ENCODE results near the gene MEX3A. TPM values are rescaled to one million over a fixed set of nuclear protein-coding genes. Genes with fewer than 3 reads are reported as not detected.

The MEX3A gene
- total and polyA plus RNA-seq, 9 donors: 3.5 to 12.4 (median 9.1) TPM

- Histone ChIP-seq H3K4me1 (ENCODE audit: insufficient read depth) (peaks cover 62% of the 10 kb centered on the region), H3K9me3 (no peaks in the 10 kb centered on the region), H3K27me3 (no peaks in the 10 kb centered on the region), H3K4me3 (peak overlapping the region; percentile 4), H3K27ac (peak overlapping the region; percentile 95 to 99), H3K36me3 (no peaks in the 10 kb centered on the region)
- peak in 1 of 5 donors; percentile 43 for DNase-seq
- intact Hi-C loops (cut with DNase I): no loop called here
- 49 to 56% (median 54%) methylated on average over 17 of the region's 17 CpGs for WGBS, 3 donors
- no peak for TF ChIP-seq CTCF (IDR thresholded peaks at IDR 0.05)
- TF ChIP-seq POLR2A (IDR thresholded peaks at IDR 0.05): no peak
- TF ChIP-seq EP300 (IDR thresholded peaks at IDR 0.05): no peak
Measured at GRCh38 chr1:156124557-156125483, 42.6 kb upstream of the MEX3A start.

GRCh38 chr1:156123356-156124196 is 41.3 kb upstream of the MEX3A start:
- 19 to 27% (median 21%) methylated on average over 14 of the region's 14 CpGs for WGBS, 3 donors
- Histone ChIP-seq H3K27me3 (no peaks in the 10 kb centered on the region), H3K4me3 (peak overlapping the region; percentile 38), H3K36me3 (no peaks in the 10 kb centered on the region), H3K4me1 (ENCODE audit: insufficient read depth) (peaks cover 61% of the 10 kb centered on the region), H3K9me3 (no peaks in the 10 kb centered on the region), H3K27ac (peak overlapping the region; percentile 95 to 99)
- TF ChIP-seq POLR2A (IDR thresholded peaks at IDR 0.05) (peak; percentile 54), CTCF (IDR thresholded peaks at IDR 0.05) (peak in 2 of 3 donors; percentile 9 to 13), EP300 (IDR thresholded peaks at IDR 0.05) (peak; percentile 26)
- intact Hi-C loops (cut with DNase I): no loop called here
- peak; percentile 95 to 97 (median 96) for DNase-seq

- WGBS, 3 donors: 3 to 4% (median 3%) methylated on average over 14 of the region's 14 CpGs
- Histone ChIP-seq H3K4me3 (peak overlapping the region; percentile 38), H3K36me3 (no peaks in the 10 kb centered on the region), H3K27me3 (no peaks in the 10 kb centered on the region), H3K9me3 (no peaks in the 10 kb centered on the region), H3K4me1 (ENCODE audit: insufficient read depth) (peaks cover 64% of the 10 kb centered on the region), H3K27ac (peak overlapping the region; percentile 95 to 99)
- peak; percentile 91 to 94 (median 91) for DNase-seq
- TF ChIP-seq EP300 (IDR thresholded peaks at IDR 0.05) (peak; percentile 11), POLR2A (IDR thresholded peaks at IDR 0.05) (peak; percentile 54), CTCF (IDR thresholded peaks at IDR 0.05) (no peak)
- intact Hi-C loops (cut with DNase I): no loop called here
Measured at GRCh38 chr1:156122519-156123355, 40.5 kb upstream of the MEX3A start.

GRCh38 chr1:156122086-156122485 is 39.8 kb upstream of the MEX3A start:
- Histone ChIP-seq H3K4me3 (peak overlapping the region; percentile 38), H3K36me3 (no peaks in the 10 kb centered on the region), H3K9me3 (no peaks in the 10 kb centered on the region), H3K4me1 (ENCODE audit: insufficient read depth) (peaks cover 64% of the 10 kb centered on the region), H3K27me3 (no peaks in the 10 kb centered on the region), H3K27ac (peak overlapping the region; percentile 95 to 99)
- intact Hi-C loops (cut with DNase I): no loop called here
- 2 to 4% (median 4%) methylated on average over 4 of the region's 4 CpGs for WGBS, 3 donors
- DNase-seq: no peak
- TF ChIP-seq EP300 (IDR thresholded peaks at IDR 0.05): no peak
- no peak for TF ChIP-seq CTCF (IDR thresholded peaks at IDR 0.05)
- TF ChIP-seq POLR2A (IDR thresholded peaks at IDR 0.05): no peak

Measured in ovary (tissue), 9 donors.